ENCODE measurements around the gene ABLIM2.

The ABLIM2 gene

GRCh38 chr4:8174970-8175369, 16.4 kb upstream of the ABLIM2 start:
- DNase-seq, result no peak

- DNase-seq, result no peak
These were observed 15.1 kb upstream of the ABLIM2 start for GRCh38 chr4:8173492-8174242.

DNA sequence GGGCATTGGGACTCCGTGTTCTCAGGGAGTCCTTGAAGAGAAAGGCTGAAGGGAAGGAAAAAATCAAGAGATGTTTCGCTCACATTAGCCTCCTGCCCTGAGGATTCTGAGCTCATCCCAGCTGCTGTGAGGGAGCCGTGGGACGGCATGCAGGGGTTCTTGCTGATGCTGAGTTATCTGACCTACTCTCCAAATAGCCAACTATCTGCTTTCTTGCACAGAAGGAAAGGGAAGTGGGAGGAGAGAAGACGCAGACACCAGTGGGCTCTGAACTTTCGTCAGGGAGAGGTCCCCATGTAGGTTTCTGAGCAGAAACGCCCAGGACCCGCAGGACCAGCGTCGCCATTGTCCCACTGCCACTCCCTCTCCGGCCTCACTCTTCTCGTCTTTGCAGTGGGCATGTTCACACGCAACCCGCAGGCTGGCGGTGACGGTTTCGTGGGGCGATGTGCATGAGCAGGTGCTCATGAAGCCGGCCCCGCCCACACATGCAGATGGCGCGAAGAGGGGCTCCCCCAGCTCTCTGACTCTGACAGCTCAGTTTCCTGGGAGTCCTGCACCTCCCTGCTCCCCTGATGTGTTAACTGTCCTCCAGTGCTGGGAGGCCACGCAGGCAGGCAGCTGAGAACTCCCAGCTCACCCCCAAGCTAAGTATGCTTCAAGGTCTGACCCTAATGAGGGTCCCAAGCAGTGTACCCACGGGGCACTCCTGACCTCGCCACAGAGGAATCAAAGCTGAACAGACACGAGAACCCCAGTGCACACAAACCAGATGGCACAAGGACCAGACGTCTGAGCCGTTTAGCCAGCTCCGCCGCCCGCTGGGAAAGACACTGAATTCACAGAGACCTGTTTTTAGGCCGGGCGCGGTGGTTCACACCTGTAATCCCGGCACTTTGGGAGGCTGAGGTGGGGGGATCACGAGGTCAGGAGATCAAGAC, 13.6 kb upstream of the ABLIM2 start:
- DNase-seq, result no peak

DNA sequence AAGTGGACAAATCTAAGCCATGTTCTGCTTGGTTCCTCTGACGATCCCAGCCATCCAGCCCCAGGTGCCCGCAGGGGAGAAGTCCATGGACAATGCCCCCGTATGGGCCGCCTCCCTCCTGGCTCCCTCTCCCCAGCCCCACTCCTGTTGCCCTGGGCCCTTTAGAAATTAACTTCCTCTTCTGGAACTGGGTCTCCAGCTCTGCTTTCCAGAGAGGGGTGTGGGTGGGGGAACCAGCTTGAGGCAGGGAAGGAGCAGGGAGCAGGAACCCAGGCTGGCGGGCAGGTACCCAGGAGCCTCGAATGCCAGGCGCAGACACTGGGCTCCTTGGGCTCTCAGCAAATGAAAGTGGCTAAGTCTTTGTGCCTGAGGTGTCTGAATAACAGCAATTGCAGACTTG, 12.7 kb upstream of the ABLIM2 start:
- no peak for DNase-seq

DNA sequence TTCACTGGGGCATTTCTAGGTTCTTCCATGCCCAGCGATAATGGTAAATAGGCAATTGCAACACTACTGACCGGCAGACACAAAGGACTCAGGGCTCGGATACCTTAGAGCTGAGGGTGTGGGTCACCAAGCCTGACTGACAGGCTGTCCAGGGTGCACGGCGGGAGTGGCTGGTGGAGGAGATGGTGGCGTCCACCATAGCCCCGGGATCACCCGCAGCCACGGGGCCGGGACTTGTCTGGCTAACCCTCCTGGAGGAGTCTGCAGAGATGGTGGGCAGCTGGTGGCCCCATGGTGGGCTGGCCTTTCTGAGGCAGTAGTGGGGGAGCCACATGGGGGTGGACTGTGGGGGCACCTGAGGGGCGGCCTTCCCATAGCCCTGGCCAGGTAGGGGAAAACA, 11.7 kb upstream of the ABLIM2 start:
- no peak for DNase-seq

DNA sequence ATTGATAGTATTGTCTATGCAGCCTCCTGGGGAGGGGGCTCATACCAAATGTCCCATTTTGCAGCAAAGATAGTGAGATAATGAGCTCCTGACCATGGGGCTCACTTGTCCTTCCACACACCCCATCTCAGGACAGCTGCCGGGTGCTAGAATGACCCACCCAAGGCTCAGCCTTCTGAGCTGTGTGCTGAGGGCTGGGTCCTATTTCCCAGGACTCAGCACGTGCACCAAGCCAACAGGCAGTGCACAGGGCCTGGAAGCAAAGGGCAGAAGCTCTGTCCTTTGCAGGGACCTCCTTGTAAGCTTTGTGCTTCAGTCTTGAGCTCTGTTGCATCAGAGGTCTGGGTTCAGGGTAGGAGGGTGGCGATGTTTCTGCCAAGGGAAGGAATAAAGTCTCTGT, 11.2 kb upstream of the ABLIM2 start:
- DNase-seq, result no peak

GRCh38 chr4:8168832-8169598, 10.4 kb upstream of the ABLIM2 start:
- no peak for DNase-seq

- no peak for DNase-seq
These were observed 9.6 kb upstream of the ABLIM2 start for GRCh38 chr4:8168232-8168631.

- no peak for DNase-seq
These were observed 9.2 kb upstream of the ABLIM2 start for GRCh38 chr4:8167815-8168214.

GRCh38 chr4:8167291-8167690, 8.7 kb upstream of the ABLIM2 start:
- DNase-seq, result no peak

GRCh38 chr4:8165374-8165896, 6.8 kb upstream of the ABLIM2 start:
- no peak for DNase-seq

- no peak for DNase-seq
These were observed 6.1 kb upstream of the ABLIM2 start for GRCh38 chr4:8164687-8165086.

DNA sequence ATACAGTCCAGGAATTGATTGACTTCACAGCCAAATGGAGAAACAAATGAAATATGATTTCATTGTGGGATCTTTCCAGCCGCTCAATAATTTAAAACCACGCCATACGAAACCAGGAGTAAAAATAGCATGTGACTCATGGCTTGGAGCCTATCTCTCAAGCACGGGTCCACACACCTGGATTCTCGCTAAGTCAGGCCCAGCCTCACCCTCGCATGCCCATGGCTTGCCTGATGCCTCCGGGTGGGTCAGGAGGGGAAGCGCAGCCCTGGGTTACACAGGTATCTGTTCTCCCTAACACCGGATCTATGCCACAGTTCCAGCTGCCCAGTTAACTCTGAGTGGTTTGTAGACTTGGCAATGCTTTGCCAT, 5.6 kb upstream of the ABLIM2 start:
- no peak for DNase-seq

- no peak for DNase-seq
These were observed 5.0 kb upstream of the ABLIM2 start for GRCh38 chr4:8163436-8164193.

DNA sequence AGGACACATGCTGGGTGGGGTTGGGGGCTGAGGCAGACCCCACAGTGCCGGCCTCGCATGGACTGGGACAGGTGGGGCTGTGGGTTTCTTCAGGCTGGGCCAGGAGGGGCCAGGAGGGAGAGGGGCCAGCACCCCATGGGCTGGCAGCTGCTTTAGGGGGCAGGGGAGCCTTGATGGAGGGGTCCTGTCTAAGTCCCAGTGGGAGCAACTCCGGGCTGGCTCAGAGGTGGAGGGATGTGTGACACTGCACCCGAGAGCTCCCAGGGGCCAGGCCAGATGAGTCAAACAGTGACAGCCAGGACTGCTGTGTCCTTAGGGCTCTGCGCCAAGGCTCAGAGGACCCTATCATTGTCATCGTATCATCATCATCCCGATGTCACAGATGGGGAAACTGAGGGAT, 4.4 kb upstream of the ABLIM2 start:
- no peak for DNase-seq

GRCh38 chr4:8162625-8163024, 4.0 kb upstream of the ABLIM2 start:
- DNase-seq, result no peak

DNA sequence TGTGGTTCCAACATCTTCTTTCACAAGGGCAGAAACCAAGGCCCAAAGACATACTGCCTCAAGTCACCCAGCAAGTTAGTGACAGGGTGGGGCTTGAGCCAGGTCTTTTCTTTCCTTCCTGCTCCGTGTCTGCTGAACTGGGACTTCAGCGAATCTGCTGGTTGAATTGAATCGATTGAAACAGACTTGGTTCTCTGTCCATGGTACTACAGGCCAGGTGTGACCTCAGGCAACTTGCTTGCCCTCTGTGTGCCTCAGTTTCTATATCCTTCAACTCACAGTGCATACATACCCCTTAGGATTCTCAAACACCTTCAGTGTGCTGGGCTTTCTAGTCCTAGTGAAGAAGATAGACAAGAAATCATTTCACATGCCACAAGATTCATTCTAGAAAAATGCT, 2.0 kb upstream of the ABLIM2 start:
- DNase-seq, result no peak

DNA sequence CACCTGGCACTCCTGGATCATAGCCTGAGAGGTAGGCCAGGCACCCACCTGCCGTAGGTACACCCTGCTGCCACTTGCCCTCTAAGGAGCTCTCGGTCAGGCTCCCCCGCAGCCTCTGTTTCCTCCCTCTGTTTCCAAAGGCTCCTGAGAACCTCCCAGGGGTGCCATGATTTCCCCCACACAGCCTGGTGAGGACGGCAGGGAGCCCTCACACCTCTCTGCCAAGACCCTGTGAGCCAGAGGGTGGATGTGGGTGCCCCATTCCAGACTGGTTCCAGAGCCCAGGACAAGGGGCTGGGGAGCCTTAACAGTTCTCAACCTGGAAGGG, 1.6 kb upstream of the ABLIM2 start:
- DNase-seq, result no peak

- no peak for DNase-seq
These were observed 1.1 kb upstream of the ABLIM2 start for GRCh38 chr4:8159537-8160232.

GRCh38 chr4:8157944-8158709, 486 bp downstream of the ABLIM2 start:
- no peak for DNase-seq

GRCh38 chr4:8157496-8157895, 1.1 kb downstream of the ABLIM2 start:
- no peak for DNase-seq
